IPS-18c (cell line): Measurements from ENCODE around the gene EMC6.
A peak's percentile ranks its signal among the peaks of the same experiment; 100 is the strongest.

ENCODE experiments used
- H3K4me3 ChIP-seq: 2 replicates; pipeline ENCODE4 v1.7.0; 2013; ENCODE audit warnings: low read depth, mild to moderate bottlenecking, low read length, moderate library complexity; ENCODE audit not compliant: insufficient read depth
- H3K9me3 ChIP-seq: one replicate; pipeline ENCODE4 v1.6.1; 2013; ENCODE audit warnings: mild to moderate bottlenecking, low read length, moderate library complexity; ENCODE audit not compliant: control insufficient read depth, insufficient read depth

EMC6 gene

DNA sequence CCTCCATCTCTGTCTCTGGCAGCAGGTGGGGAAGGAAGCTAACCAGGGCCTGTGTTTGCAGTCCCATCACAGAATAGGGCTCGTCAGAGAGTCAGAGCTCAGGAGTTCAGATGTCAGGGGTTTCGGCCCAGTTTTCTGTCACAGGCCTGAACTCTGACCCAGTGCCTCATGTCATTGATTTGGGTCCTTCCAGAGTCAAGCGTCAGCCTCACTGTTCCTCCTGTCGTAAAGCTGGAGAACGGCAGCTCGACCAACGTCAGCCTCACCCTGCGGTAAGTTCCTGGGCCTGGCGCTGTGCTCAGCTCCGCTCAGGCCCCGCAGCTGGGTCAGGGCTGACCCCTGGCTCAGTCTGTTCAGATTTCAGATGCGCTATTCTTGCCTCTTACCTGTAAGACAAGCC is 21.4 kb upstream of the EMC6 start:
- H3K9me3 ChIP-seq: no peaks in the 10 kb centered on the region
- no peak overlapping the region for H3K4me3 ChIP-seq

DNA sequence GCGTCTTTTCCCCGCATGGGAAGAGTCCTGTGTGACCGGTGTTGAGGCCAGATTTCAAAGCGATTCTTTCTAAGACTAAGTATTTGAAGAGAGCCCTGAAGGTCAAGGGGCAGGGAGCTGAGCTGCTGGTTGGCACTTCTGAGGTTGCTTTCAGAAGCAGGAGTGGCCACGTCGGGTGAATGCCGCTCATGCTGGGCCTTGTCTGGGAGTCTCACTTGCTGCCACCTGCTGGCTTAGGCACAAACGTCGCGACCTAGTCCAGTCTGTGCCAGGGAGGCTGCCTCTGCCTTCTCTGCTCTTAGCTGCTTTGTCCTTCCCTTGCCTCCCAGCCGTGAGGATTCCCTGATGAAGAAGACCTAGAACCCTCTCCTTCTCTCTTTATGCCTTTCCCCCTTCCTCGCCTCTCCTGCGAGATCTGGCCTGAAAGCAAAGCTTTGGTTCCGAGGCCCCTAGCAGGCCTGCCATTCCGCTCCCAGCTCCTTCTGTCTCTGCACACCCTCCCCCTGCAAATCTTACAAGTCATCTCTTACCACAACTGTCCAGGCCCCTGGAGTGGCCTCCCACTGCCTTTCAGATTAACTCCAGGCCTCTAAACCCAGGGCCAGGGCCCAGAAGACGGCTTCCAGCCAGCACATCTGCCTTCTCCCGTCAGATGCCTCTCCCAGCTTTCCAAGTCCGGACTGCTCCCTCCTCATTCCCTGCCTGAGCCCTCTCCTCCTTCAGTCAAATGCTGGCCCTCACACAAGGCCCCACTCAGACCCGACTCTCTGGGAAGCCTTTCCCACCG is 20.6 kb upstream of the EMC6 start:
- Histone ChIP-seq H3K9me3 (no peaks in the 10 kb centered on the region), H3K4me3 (no peak overlapping the region)

DNA sequence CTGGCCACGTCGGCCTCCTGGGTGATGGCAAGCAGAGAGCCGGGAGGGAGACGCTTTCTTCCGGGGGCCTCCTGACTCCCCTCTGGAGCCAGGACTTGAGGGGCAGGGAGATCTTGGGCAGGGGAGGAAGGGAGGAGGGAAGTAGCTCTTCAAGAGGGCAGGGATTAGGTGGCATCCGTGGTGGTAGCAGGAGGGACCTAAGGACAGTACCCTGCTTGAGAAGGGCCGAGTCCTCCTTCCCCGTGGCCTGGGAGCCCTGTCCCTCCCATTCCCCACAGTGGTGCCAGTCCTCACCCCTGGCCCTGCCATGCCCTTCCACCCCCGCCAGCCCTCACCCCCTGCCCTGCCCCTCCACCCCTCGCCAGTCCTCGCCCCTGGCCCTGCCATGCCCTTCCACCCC is 12.8 kb upstream of the EMC6 start:
- no peaks in the 10 kb centered on the region for H3K9me3 ChIP-seq
- no peak overlapping the region for H3K4me3 ChIP-seq

DNA sequence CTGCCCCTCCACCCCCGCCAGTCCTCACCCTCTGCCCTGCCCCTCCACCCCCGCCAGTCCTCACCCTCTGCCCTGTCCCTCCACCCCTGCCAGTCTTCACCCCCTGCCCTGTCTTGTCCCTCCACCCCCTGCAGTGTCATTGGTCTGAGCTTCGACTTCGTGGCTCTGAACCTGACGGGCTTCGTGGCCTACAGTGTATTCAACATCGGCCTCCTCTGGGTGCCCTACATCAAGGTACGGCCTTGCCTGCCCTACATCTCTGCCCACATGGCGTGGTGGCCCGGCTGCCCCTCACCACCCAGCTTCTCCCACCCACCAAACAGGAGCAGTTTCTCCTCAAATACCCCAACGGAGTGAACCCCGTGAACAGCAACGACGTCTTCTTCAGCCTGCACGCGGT is 12.3 kb upstream of the EMC6 start:
- Histone ChIP-seq H3K4me3 (no peak overlapping the region), H3K9me3 (no peaks in the 10 kb centered on the region)

DNA sequence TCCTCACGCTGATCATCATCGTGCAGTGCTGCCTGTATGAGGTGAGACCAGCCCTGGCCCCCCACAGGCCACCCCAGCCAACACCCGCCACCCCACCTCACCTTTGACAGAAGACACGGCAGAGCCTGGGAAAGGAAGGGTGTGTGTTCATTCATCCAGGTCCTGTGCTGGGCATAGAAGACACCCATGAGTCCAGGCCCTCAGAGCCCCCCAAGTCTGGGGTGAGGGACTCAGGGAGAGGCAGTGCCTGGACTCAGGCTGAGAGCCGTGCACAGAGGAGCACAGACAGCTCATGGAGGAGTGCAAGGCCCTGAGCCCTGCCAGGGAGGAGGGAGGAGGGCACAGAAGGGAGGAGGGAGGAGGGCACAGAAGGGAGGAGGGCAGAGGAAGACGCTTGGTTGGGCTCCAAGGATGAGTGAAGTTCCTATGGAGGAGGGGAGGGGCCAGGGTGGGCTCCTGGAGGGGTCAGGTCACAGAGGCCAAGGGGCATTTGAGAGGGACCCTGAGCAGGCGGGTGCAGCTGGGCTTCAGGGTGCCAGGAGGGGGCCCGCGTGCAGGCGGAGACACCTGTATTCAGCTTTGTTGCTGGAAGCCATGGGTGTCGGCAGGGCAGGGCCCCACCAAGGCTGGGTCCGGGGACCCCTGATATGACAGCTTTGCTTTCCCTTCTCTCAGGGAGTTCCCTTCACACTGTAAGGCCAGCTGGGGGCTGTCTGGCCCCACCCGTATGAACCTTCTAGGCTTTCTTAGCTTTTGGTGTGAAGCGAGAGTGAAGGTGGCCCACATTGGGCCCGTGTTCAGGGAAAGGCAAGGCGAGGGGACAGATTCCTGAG is 11.6 kb upstream of the EMC6 start:
- Histone ChIP-seq H3K4me3 (no peak overlapping the region), H3K9me3 (no peaks in the 10 kb centered on the region)

DNA sequence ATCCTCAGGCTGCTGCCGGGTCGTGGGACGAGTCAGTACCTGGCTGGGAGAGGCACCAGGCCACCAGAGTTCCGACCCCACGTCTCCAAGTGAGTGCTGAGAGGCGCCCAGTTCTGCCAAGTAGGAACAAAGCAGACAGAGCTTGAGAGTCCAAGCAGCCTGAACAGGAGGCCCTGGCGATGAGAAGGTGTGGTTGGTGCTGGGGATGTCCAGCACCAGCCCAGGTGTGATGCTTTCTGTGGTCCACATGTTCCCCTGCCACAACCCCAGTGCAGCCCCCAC is 11.1 kb upstream of the EMC6 start:
- H3K9me3 ChIP-seq: no peaks in the 10 kb centered on the region
- H3K4me3 ChIP-seq: no peak overlapping the region

DNA sequence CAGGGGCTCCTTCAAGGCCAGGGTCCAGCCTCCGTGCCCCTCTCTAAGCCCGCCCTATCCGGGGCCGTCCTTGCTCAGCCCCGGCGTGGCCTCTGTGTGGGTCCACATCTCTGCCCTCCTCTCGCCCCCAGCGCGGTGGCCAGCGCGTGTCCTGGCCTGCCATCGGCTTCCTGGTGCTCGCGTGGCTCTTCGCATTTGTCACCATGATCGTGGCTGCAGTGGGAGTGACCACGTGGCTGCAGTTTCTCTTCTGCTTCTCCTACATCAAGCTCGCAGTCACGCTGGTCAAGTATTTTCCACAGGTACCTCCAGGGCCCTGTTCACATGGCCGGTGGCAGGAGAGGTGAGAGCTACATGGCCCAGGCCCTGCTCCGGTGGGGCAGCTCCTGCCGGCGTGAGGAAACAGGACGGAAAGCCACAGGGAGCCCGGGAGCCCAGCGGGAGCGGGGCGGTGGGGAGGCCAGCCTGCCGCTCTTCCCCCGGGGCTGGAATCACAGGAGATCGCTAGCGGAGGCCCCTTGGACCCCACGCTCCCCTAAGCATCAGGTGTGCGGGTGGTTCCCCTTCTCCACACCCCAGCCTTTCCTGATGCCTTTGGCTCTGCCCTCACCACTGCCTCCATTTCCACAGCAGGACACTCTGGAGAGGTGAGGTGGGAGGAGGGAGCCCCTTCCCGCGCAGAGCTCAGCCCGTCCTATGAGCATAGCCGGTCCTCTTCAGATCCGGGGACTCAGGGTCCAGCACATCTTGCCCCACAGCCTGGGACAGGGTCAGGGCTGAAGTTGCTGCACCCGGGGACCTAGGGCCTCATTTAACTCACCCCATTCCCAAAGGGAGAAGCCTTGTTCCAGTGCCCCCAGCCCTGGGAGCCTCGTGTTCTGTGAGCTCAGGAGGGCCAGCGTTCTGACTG is 10.5 kb upstream of the EMC6 start:
- Histone ChIP-seq H3K4me3 (no peak overlapping the region), H3K9me3 (no peaks in the 10 kb centered on the region)

DNA sequence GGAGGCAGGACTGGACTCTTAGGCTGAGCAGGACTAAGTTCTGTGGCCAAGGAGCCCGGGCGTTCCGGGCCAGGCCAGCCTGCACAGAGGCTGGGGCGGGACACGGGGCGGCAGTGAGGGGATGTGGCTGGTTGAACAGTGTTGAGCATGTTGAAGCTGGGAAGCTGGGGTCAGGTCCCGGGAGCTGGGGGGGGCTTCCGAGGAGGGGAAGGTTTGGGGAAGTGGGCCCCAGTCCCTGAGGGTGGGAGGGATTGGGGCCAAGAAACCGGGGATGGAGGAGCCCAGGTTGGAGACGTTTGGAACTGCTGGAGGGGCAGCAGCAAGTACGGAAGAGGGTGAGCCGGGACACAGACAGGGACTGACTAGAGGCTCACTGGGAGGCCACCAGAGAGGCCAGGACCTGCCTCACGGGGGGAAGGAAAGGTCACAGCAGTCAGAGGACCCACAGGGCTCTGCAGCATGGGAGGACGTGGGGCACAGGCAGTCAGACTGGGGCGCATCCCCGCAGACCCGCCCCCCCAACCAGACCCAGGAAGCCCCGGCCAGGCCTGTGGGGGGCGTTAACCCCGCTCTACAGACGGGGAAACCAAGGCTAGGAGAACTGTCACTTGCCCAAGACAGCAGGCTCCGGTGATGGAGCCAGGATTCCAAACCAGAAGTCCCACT is 9.7 kb upstream of the EMC6 start:
- H3K4me3 ChIP-seq: no peak overlapping the region
- H3K9me3 ChIP-seq: no peaks in the 10 kb centered on the region

DNA sequence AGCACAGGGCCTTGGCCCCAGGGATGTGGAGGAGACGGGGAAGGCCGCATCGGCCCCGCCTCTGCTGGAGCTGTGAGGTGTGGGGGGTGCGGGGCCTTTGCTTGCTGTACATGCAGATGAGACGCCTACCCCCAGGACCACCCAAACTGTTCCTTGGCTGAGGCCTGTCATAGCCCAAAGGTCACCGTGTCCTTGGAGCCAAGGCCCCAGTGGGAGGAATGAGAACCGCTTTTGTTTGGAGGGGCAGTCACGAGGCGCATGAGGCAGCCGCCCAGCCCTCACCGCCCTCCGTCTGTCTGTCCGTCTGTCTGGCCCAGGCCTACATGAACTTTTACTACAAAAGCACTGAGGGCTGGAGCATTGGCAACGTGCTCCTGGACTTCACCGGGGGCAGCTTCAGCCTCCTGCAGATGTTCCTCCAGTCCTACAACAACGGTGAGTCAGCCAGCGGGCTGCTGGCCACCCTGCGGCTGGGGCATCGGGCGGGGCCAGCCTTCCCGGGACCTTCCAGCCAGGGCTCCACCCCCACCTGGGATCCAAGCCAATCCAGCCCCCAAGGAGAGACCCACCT is 9.0 kb upstream of the EMC6 start:
- H3K9me3 ChIP-seq: no peaks in the 10 kb centered on the region
- H3K4me3 ChIP-seq: no peak overlapping the region

DNA sequence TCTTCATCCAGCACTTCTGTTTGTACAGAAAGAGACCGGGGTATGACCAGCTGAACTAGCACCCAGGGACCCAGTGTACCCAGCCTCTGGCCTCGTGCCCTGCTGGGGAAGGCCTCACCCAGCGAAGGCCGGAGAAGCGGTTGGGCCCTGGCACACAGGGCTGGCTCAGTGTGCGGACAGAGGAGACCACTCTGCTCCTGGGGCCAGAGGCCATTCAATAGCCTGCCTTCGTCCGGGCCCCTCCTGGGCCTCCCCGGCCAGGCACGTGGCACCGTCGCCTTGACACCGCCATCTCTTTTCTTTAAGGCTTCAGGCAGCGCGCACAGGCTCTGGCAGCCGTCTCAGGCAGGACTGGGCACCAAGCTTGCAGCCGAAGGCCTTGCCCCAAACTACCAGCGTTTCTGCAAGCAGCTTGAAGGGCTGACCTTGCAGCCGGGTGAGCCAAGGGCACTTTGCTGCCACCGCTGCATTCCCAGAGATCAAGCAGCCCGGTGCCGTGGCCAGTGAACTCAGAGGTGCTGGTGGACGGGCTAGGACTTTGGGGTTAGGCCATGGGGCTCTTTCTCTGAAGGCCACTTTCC is 8.2 kb upstream of the EMC6 start:
- Histone ChIP-seq H3K4me3 (no peak overlapping the region), H3K9me3 (no peaks in the 10 kb centered on the region)

DNA sequence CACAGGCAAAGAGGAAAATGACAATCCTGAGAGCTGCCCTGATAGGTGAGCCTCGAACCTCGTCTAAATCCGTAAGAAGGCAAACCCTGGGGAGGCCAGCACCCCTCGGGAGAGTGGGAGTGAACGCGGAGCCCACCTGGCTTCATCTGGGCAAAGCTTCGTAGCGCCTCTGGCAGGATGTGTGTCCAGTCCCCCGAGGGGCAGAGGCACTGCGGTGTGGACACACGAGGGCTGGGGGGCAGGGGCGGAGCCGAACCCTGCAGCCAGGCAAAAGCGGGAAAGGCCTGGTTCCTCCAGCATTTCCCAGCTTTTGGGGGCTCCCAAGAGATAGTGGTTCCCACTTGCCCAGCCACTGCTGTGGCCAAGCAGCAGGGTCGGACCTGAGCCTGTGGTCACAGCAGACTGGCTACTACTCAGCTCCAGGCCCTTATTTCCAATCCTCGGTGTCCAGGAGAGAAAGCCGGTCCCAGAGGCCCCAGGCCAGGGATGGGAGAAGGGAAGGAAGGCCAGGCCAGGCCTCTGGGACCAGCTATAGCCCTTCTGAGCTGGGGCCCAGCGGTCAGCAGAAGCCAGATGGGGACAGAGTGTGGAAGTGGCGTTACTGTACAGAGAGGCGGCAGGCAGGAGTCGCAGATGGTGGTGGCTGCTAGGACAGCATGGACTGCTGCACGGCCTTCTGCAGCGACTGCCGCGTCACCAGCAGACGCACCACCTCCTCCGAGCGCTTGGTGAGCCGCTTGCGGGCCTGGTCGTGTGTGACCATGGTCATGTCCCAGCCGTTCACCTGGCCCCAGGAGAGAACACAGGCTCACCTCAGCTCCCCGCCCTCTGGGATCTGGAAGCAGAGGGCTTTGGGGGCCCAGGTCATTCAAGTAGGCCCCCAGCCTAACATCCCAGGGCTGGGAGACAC is 5.3 kb upstream of the EMC6 start:
- Histone ChIP-seq H3K9me3 (no peaks in the 10 kb centered on the region), H3K4me3 (no peak overlapping the region)

DNA sequence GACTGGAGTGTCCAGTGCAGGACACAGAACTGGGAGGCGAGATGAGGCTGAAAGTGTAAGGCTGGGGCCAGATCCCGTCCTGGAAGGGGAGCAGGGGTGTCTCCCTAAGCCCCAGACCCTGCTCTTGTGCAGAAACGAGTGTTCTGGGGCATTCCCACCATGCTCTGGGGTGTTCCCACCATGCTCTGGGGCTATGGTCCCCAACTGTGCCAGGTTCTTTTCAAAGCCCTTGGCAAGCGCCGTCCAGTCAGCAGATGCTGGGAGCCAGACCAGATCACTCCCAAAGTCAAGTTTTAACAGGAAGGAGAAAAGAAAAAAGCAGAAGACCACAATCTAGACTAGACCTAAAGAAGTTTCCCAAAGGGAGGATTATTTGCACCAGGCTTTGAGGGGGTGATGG is 2.8 kb upstream of the EMC6 start:
- Histone ChIP-seq H3K9me3 (no peaks in the 10 kb centered on the region), H3K4me3 (no peak overlapping the region)

DNA sequence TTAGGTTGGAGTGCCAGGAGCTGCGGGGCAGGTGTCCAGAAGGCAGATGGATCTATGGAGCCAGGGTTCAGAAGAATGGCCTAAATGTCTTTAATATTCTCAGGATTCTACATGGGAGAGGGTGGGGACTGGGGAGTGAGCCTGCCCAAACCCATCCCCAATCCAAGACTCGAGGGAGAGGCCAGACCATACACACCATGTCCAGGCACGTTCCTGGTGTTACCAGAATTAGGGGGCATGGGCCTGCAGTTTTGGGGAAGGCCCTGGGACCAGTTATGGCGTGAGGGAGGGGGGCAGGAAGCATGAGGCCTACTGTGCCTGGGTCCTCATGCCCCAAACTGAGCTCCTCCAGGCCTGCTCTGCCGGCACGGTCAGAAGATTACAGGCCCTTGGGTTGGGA is 2.1 kb upstream of the EMC6 start:
- Histone ChIP-seq H3K4me3 (no peak overlapping the region), H3K9me3 (no peaks in the 10 kb centered on the region)

DNA sequence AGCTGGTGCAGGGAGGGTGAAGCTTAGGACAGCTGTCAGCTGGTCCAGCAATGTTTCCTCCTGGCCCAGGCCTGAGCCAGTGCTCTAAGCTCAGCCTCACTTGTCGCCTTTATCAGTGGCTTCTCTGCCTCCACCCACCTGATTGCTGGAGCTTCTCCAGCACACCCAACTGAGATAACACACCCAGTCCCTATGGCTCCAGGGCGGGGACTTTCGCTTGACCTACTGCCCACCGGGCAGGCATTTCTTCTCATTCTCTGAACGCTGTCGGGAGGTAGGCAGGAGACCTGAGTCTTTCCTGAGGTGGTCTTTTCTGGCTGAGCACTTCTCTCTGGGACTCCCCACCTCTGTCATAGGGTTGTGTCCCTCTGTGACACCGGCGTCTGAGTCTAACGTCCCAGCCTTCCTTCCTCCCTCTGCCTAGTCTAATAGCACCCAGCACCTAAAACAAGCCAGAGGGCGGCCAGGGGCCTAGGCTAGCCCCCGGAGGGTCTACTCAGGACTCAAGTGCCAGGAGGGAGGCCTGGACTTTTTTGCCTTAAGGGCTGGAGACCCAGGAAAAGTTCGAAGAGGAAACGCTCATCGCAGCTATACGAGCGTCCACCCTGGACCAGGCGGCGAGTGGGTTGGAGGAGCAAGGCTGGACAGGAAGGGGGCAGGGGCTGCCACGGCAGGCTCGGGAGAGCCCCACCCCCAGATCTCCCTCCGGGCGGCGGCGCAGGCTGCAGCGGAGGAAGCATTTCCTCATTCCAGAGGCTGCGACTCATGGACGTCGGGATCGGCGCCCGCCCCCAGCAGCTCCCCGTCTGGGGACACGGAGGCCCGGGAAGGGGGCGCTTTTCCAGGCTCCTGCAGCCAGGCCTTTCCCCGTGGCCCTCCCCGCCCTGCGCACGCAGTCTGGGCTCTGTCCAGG is 990 bp upstream of the EMC6 start:
- H3K4me3 ChIP-seq: peak overlapping the region; percentile 95
- H3K9me3 ChIP-seq: no peaks in the 10 kb centered on the region

DNA sequence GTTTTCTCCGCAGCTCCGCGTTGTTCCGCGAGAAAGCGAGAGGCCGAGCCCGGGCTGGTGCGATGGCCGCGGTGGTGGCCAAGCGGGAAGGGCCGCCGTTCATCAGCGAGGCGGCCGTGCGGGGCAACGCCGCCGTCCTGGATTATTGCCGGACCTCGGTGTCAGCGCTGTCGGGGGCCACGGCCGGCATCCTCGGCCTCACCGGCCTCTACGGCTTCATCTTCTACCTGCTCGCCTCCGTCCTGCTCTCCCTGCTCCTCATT is 404 bp downstream of the EMC6 start:
- no peaks in the 10 kb centered on the region for H3K9me3 ChIP-seq
- peak overlapping the region; percentile 94 for H3K4me3 ChIP-seq
